Measurements from ENCODE around the gene CPXM2. TPM values are rescaled to one million over a fixed set of nuclear protein-coding genes. Genes with fewer than 3 reads are reported as not detected.

The CPXM2 gene
- total and polyA plus RNA-seq, 9 of the 15 experiments (the other 6 are each of a cell fraction or from before 2014, with no cell fraction given), result not detected

- TF ChIP-seq, protein P1, sequence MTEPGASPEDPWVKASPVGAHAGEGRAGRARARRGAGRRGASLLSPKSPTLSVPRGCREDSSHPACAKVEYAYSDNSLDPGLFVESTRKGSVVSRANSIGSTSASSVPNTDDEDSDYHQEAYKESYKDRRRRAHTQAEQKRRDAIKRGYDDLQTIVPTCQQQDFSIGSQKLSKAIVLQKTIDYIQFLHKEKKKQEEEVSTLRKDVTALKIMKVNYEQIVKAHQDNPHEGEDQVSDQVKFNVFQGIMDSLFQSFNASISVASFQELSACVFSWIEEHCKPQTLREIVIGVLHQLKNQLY (CRISPR knock-in tag; conservative IDR thresholded peaks at IDR 0.05), result no peak
- no peak for TF ChIP-seq SAP30 (IDR thresholded peaks at IDR 0.05; ENCODE audit: borderline replicate concordance, insufficient read depth, low read depth, low read length, poor library complexity, severe bottlenecking)
- no peak for TF ChIP-seq NRF1 (conservative IDR thresholded peaks at IDR 0.05 in 1 of 2, IDR thresholded peaks at IDR 0.05 in 1 of 2)
- TF ChIP-seq HMG20A (CRISPR knock-in tag; conservative IDR thresholded peaks at IDR 0.05), result no peak
- TF ChIP-seq SMAD1 (IDR thresholded peaks at IDR 0.05; ENCODE audit: low read depth, low read length, partially characterized antibody), result no peak
- no peak for TF ChIP-seq GABPB2 (CRISPR knock-in tag; conservative IDR thresholded peaks at IDR 0.05)
Observed at GRCh38 chr10:123883673-123884320, 7.8 kb downstream of the CPXM2 start (continued).

GRCh38 chr10:123882681-123883445 lies 8.7 kb downstream of the CPXM2 start:
- H3K4me1 ChIP-seq (replicated peaks in 1 of 2; ENCODE audit: control insufficient read depth in 2 of 2, insufficient read depth in 2 of 2, low read length in 2 of 2), result no peaks in the 10 kb centered on the region
- ATAC-seq, result no peak
- H3K4me2 ChIP-seq (ENCODE audit: insufficient read depth, low read length), result no peak overlapping the region
- BruUV-seq (replicated peaks), result no TSS peak
- no peak for DNase-seq (ENCODE audit: extremely low read depth in 1 of 4, low spot score in 3 of 4)
- H2AFZ ChIP-seq (ENCODE audit: low read depth, low read length), result no peak overlapping the region
- 9% methylated on average over 5 of the region's 10 CpGs for WGBS (ENCODE audit: insufficient coverage, low coverage, missing lambda C conversion rate)
- no peak overlapping the region for H3K9ac ChIP-seq (ENCODE audit: insufficient read depth in 1 of 2, low read depth in 2 of 2, low read length in 2 of 2)
- ChIA-PET POLR2A (no interaction called here), CTCF (ENCODE audit: low intra/inter-chr PET ratio) (no interaction called here)
- H3K27me3 ChIP-seq (ENCODE audit: control insufficient read depth in 2 of 2, insufficient read depth in 2 of 2, low read length in 2 of 2), result no peaks in the 10 kb centered on the region
- H4K20me1 ChIP-seq (replicated peaks; ENCODE audit: control insufficient read depth, insufficient read depth, low read length), result no peaks in the 10 kb centered on the region
- intact Hi-C loops (cut with micrococcal nuclease), result no loop called here
- no peaks in the 10 kb centered on the region for H3K9me3 ChIP-seq (replicated peaks; ENCODE audit: control insufficient read depth, insufficient read depth, low read depth, low read length)
- H3K4me3 ChIP-seq, result no peak overlapping the region
- no peaks in the 10 kb centered on the region for H3K36me3 ChIP-seq (ENCODE audit: control insufficient read depth, insufficient read depth, low read length)
- H3K79me2 ChIP-seq (ENCODE audit: control insufficient read depth, insufficient read depth, low read length), result no peaks in the 10 kb centered on the region
- H3K9me1 ChIP-seq (ENCODE audit: control insufficient read depth, insufficient read depth, low read length), result no peaks in the 10 kb centered on the region
- H3K27ac ChIP-seq (ENCODE audit: extremely low read depth, low read depth, low read length), result no peak overlapping the region
- in situ Hi-C loops (cut with MboI), result no loop called here
- FAIRE-seq, result no peak
- TF ChIP-seq, protein P2, sequence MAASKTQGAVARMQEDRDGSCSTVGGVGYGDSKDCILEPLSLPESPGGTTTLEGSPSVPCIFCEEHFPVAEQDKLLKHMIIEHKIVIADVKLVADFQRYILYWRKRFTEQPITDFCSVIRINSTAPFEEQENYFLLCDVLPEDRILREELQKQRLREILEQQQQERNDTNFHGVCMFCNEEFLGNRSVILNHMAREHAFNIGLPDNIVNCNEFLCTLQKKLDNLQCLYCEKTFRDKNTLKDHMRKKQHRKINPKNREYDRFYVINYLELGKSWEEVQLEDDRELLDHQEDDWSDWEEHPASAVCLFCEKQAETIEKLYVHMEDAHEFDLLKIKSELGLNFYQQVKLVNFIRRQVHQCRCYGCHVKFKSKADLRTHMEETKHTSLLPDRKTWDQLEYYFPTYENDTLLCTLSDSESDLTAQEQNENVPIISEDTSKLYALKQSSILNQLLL (CRISPR knock-in tag; IDR thresholded peaks at IDR 0.05; ENCODE audit: borderline replicate concordance), result no peak
- TF ChIP-seq MBD1 (CRISPR knock-in tag; IDR thresholded peaks at IDR 0.05) (no peak), ZNF398 (CRISPR knock-in tag; IDR thresholded peaks at IDR 0.05) (no peak)
- TF ChIP-seq, protein P3, sequence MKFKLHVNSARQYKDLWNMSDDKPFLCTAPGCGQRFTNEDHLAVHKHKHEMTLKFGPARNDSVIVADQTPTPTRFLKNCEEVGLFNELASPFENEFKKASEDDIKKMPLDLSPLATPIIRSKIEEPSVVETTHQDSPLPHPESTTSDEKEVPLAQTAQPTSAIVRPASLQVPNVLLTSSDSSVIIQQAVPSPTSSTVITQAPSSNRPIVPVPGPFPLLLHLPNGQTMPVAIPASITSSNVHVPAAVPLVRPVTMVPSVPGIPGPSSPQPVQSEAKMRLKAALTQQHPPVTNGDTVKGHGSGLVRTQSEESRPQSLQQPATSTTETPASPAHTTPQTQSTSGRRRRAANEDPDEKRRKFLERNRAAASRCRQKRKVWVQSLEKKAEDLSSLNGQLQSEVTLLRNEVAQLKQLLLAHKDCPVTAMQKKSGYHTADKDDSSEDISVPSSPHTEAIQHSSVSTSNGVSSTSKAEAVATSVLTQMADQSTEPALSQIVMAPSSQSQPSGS (CRISPR knock-in tag; IDR thresholded peaks at IDR 0.05), result no peak

Measured in K562 (cell line).